Naive thymus-derived CD8-positive, alpha-beta T cell (primary cell): ENCODE measurements around the gene RNU1-2. TPM values are rescaled to one million over a fixed set of nuclear protein-coding genes. Genes with fewer than 3 reads are reported as not detected.
"Not testable (repeated sequence)": the region's sequence is repeated elsewhere in the genome, so short reads cannot be mapped to it uniquely, and the experiment has no call there.

Experiments
- ATAC-seq, 2 donors: fragments of 150-1000 bp; cut with Tn5 transposase in 1 of 2; sonication (Bioruptor Pico), chemical (Tn5 transposase) in 1 of 2; 1 replicate in 1 of 2; 2 replicates in 1 of 2; pipeline ENCODE4 v1.10.0; 2021; ENCODE audit warnings: mild to moderate bottlenecking in 2 of 2, moderate library complexity in 2 of 2
- POLR2A ChIA-PET: fragments of 350-600 bp; sonication (Branson Sonifier 250); formaldehyde crosslinking; loops from one replicate; lab custom pipeline; 2021; ENCODE audit warnings: antibody characterized with exemption; lab: Charles Lee
- DNase-seq, 10 donors: peaks; one replicate each; pipeline versions ENCODE4 v3.0.0 to v3.0.0-alpha.2; 2020 to 2022
- H3K27ac Mint-ChIP-seq, 10 donors: one replicate each; pipeline ENCODE4 v1.8.0; 2020 to 2022; ENCODE audit warnings: mild to moderate bottlenecking in 10 of 10, mixed read lengths in 10 of 10, moderate library complexity in 4 of 10, inconsistent platforms in 1 of 10
- H3K27me3 Mint-ChIP-seq, 5 donors: one replicate each; pipeline ENCODE4 v1.8.0; 2021 to 2022; ENCODE audit warnings: mixed read lengths in 5 of 5
- H3K36me3 Mint-ChIP-seq, 3 donors: one replicate each; pipeline ENCODE4 v1.8.0; 2020 to 2022; ENCODE audit warnings: mixed read lengths in 3 of 3, mild to moderate bottlenecking in 2 of 3, inconsistent platforms in 1 of 3
- H3K4me1 Mint-ChIP-seq, 4 donors: one replicate each; pipeline ENCODE4 v1.8.0; 2021 to 2022; ENCODE audit warnings: mixed read lengths in 4 of 4
- H3K4me3 Mint-ChIP-seq, 10 donors: one replicate each; pipeline ENCODE4 v1.8.0; 2020 to 2022; ENCODE audit warnings: mild to moderate bottlenecking in 10 of 10, mixed read lengths in 10 of 10, moderate library complexity in 6 of 10, inconsistent platforms in 1 of 10
- H3K9me3 Mint-ChIP-seq, 9 donors: one replicate each; pipeline ENCODE4 v1.8.0; 2020 to 2022; ENCODE audit warnings: mixed read lengths in 9 of 9, mild to moderate bottlenecking in 3 of 9, inconsistent platforms in 1 of 9, moderate library complexity in 1 of 9
- polyA plus RNA-seq, 3 donors: library from polyadenylated mRNA; unstranded; fragments of 300-500 nt; fragmentation: Illumina TruSeq; gene quantifications; one replicate each; pipeline ENCODE4 v1.2.3, GENCODE V29; 2021
- total RNA-seq, 8 experiments: library from RNA in 2 of 8; stranded (reverse) in 2 of 8; gene quantifications; one replicate each; pipeline ENCODE4 v1.2.3 and lab custom pipeline; 2021 to 2026

The RNU1-2 gene
- total and polyA plus RNA-seq, 5 experiments from 2014 or later: 22.6 to 3,916 (median 3,449) TPM; not detected in 2

DNA sequence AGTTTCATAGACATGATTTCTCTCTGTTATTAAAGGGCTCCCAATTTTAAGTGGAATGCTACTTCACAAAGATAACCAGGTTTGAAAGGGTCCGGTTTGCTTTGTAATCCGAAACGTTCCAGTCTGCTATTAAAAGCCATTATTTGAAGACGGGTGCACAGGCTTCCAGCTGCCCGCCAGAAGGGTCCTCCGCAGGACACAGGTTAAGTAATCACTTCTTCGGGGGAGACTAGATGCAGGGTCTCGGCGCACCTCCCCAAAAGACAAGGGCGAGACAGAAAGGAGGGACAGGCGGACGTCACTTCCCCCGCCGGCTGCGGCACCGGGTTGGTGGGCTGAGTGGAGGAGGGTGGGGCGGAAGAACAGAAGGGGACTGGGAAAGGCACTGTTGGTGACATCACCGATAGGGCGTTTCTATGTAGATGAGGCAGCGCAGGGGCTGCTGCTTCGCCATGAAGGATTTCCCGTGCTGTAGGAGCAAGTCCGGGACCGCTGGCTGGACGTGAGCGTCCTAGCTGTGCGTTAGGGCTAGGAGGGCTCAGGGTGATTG lies 8.9 kb downstream of the RNU1-2 start:
- no peak overlapping the region for H3K4me3 Mint-ChIP-seq
- POLR2A ChIA-PET: interaction anchor here (0.7 to 4.9 kb wide), 27 partner anchors 8 to 1321 kb away, joined by 3 to 55 read pairs (median 4); partner anchors contain the start of genes ATP13A2, CROCC, NBPF1 and NECAP2
- peaks cover 0 to 9% (median 0%) of the 10 kb centered on the region in 9 donors for H3K9me3 Mint-ChIP-seq
- peaks cover 0 to 9% (median 4%) of the 10 kb centered on the region in 3 donors for H3K36me3 Mint-ChIP-seq
- DNase-seq (peak in 9 of 10 donors; percentile 86 to 100 (median 100)), ATAC-seq (peak; percentile 87 to 94)
- peaks cover 4 to 40% (median 15%) of the 10 kb centered on the region in 4 donors for H3K4me1 Mint-ChIP-seq
- no peaks in the 10 kb centered on the region for H3K27me3 Mint-ChIP-seq
- no peak overlapping the region for H3K27ac Mint-ChIP-seq

GRCh38 chr1:16905110-16905867 lies 9.5 kb downstream of the RNU1-2 start:
- no peak overlapping the region for H3K4me3 Mint-ChIP-seq
- POLR2A ChIA-PET: interaction anchor here (0.9 to 4.9 kb wide), 24 partner anchors 9 to 1322 kb away, joined by 3 to 55 read pairs (median 5); partner anchors contain the start of genes ATP13A2, CROCC, NBPF1 and NECAP2
- DNase-seq (peak in 5 of 10 donors; percentile 41 to 99 (median 49)), ATAC-seq (peak; percentile 77 to 79)
- no peak overlapping the region for H3K27ac Mint-ChIP-seq
- H3K4me1 Mint-ChIP-seq: peaks cover 7 to 42% (median 18%) of the 10 kb centered on the region in 4 donors
- peaks cover 0 to 9% (median 0%) of the 10 kb centered on the region in 9 donors for H3K9me3 Mint-ChIP-seq
- H3K27me3 Mint-ChIP-seq: no peaks in the 10 kb centered on the region
- peaks cover 0 to 9% (median 4%) of the 10 kb centered on the region in 3 donors for H3K36me3 Mint-ChIP-seq

GRCh38 chr1:16905868-16906702 lies 10.3 kb downstream of the RNU1-2 start:
- H3K4me3 Mint-ChIP-seq: peak overlapping the region in 6 of 10 donors; percentile 9 to 55 (median 26)
- H3K27me3 Mint-ChIP-seq: no peaks in the 10 kb centered on the region
- peaks cover 7 to 36% (median 15%) of the 10 kb centered on the region in 4 donors for H3K4me1 Mint-ChIP-seq
- POLR2A ChIA-PET: interaction anchor here (0.6 to 4.9 kb wide), 12 partner anchors 8 to 1322 kb away, joined by 3 to 55 read pairs (median 6); partner anchors contain the start of genes CROCC, RNU1-1, RNU1-2 and SDHB
- H3K27ac Mint-ChIP-seq: peak overlapping the region in 1 of 10 donors; percentile 88
- ATAC-seq (no peak), DNase-seq (no peak)
- peaks cover 0 to 9% (median 4%) of the 10 kb centered on the region in 3 donors for H3K36me3 Mint-ChIP-seq
- H3K9me3 Mint-ChIP-seq: peaks cover 0 to 9% (median 0%) of the 10 kb centered on the region in 9 donors

- H3K27ac Mint-ChIP-seq: peak overlapping the region in 1 of 10 donors; percentile 88
- peak overlapping the region in 1 of 10 donors; percentile 7 for H3K4me3 Mint-ChIP-seq
- H3K27me3 Mint-ChIP-seq: no peaks in the 10 kb centered on the region
- DNase-seq: no peak
- H3K4me1 Mint-ChIP-seq: peaks cover 9 to 30% (median 11%) of the 10 kb centered on the region in 4 donors
- ATAC-seq: no peak
- peaks cover 0 to 9% (median 4%) of the 10 kb centered on the region in 3 donors for H3K36me3 Mint-ChIP-seq
- H3K9me3 Mint-ChIP-seq: peaks cover 0 to 9% (median 0%) of the 10 kb centered on the region in 9 donors
- POLR2A ChIA-PET: interaction anchor here (4.6 to 4.9 kb wide), 2 partner anchors 11 to 16 kb away, joined by 29 to 51 read pairs; partner anchors contain the start of genes CROCC and RNU1-2
Observed at GRCh38 chr1:16906873-16907272, 11.1 kb downstream of the RNU1-2 start.

GRCh38 chr1:16907870-16908758 lies 12.3 kb downstream of the RNU1-2 start:
- H3K27me3 Mint-ChIP-seq: no peaks in the 10 kb centered on the region
- DNase-seq: no peak
- H3K36me3 Mint-ChIP-seq: peaks cover 0 to 9% (median 4%) of the 10 kb centered on the region in 3 donors
- peaks cover 5 to 30% (median 23%) of the 10 kb centered on the region in 4 donors for H3K4me1 Mint-ChIP-seq
- no peak overlapping the region for H3K4me3 Mint-ChIP-seq
- POLR2A ChIA-PET: interaction anchor here (0.5 to 4.6 kb wide), 2 partner anchors 12 to 17 kb away, joined by 5 to 51 read pairs; partner anchors contain the start of gene RNU1-2
- peaks cover 0 to 9% (median 0%) of the 10 kb centered on the region in 9 donors for H3K9me3 Mint-ChIP-seq
- no peak for ATAC-seq
- peak overlapping the region in 9 of 10 donors; percentile 11 to 88 (median 76) for H3K27ac Mint-ChIP-seq

DNA sequence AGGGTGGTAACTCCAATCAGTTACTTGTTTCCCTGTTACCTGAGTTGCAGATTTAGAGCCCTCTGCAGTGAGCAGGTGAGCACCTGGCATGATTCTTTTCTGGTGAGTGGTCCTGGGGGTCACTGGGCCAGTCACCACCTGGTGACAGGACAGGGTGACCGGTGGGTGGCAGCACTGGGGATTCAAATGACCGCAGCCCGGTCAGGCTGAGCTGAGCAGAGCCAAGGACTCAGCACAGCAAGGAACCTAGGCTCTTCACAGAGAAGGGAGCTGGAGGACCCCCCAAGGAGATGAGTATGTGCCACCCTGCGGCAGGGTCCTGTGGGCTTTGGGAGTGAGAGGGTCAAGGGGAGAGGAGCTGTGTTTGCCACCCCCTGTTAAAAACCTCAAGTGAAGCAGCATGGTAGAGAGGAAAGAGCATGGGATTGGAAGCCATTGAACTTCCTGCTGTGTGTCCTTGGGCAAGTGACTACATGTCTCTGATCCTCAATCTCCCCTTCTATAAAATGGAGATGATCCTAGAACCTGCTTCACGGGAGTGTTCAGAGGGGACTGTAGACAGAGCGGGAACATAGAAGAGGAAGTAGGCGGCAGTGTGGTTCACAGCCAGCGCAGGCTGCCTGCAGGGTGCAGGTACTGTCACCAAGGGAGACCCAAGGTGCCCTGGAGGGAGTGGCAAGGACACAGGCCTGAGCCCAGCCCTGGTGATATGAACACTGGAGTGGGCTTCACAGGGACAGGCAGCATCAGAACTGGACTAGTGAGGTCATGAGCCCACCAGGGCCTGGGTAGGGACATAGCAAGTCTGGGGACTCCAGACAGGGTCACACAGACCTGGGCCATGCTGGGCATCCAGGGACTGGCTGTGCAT lies 16.3 kb downstream of the RNU1-2 start:
- POLR2A ChIA-PET: interaction anchor here (0.6 to 3.9 kb wide), 2 partner anchors 8 to 412 kb away, joined by 4 to 55 read pairs; no protein-coding TSS in a partner anchor
- ATAC-seq, DNase-seq, H3K27me3 Mint-ChIP-seq, H3K36me3 Mint-ChIP-seq, H3K9me3 Mint-ChIP-seq: not testable (repeated sequence)
- H3K4me1 Mint-ChIP-seq: peaks cover 12 to 54% (median 48%) of the 10 kb centered on the region in 4 donors
- peak overlapping the region in 8 of 10 donors; percentile 31 to 94 (median 53) for H3K4me3 Mint-ChIP-seq
- H3K27ac Mint-ChIP-seq: peak overlapping the region in 7 of 10 donors; percentile 5 to 80 (median 56)

DNA sequence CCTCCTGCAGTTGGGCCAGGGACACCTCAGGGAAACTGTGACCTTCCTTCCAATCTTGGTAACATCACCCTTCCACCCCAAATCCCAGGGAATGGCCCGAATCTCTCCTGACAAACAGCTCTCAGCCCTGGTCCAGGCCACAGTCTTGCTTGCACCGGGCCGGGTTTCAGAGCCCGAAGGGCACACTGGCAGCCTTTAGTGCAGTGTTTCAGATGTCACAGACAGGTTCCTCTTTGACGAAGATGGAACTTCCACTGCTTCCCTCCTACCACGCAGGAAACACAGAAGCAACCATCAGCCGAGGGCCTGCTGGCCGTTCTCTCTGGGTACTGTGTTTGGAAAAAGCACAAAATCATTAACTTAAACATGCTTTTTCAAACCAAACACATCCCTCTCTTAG lies 17.0 kb downstream of the RNU1-2 start:
- H3K36me3 Mint-ChIP-seq, H3K27me3 Mint-ChIP-seq, H3K9me3 Mint-ChIP-seq, DNase-seq, ATAC-seq: not testable (repeated sequence)
- Mint-ChIP-seq H3K4me3 (peak overlapping the region; percentile 77 to 94 (median 84)), H3K4me1 (peaks cover 12 to 54% (median 45%) of the 10 kb centered on the region in 4 donors), H3K27ac (peak overlapping the region in 6 of 10 donors; percentile 65 to 92 (median 84))
- POLR2A ChIA-PET: interaction anchor here (3.9 kb wide), 1 partner anchor 8 kb away, joined by 55 read pairs; no protein-coding TSS in a partner anchor

DNA sequence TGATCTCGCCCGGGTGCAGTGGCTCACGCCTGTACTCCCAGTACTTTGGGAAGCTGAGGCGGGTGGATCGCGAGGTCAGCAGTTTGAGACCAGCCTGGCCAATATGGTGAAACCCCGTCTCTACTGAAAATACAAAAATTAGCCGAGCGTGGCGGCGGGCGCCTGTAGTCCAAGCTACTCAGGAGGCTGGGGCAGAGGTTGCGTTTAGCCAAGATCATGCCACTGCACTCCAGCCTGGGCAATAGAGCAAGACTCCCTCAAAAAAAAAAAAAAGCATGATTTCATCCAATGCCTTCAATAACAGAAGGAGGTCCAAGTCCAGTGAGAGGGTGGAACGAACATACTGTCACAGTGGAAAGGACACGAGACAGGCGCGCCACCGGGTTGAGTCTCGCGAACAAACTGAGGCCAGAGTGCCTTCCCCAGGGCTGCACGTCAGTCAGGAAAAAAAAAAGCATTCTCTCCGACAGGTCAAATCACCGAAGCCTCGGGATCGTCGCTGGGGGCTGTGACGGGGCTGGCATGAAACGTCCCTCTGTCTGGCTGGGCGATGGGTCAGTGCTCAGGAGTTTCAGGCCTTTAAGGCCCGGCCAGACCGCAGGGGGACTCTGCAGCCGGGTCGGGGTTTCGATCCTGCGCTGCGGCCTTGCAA lies 17.5 kb downstream of the RNU1-2 start:
- Mint-ChIP-seq H3K27ac (peak overlapping the region in 9 of 10 donors; percentile 68 to 95 (median 90)), H3K4me3 (peak overlapping the region; percentile 77 to 94 (median 84)), H3K9me3 (no peaks in the 10 kb centered on the region), H3K4me1 (peaks cover 12 to 54% (median 45%) of the 10 kb centered on the region in 4 donors), H3K36me3 (no peaks in the 10 kb centered on the region), H3K27me3 (no peaks in the 10 kb centered on the region)
- ATAC-seq: no peak
- DNase-seq: no peak
- POLR2A ChIA-PET: interaction anchor here (3.9 kb wide), 1 partner anchor 9 kb away, joined by 55 read pairs; no protein-coding TSS in a partner anchor

DNA sequence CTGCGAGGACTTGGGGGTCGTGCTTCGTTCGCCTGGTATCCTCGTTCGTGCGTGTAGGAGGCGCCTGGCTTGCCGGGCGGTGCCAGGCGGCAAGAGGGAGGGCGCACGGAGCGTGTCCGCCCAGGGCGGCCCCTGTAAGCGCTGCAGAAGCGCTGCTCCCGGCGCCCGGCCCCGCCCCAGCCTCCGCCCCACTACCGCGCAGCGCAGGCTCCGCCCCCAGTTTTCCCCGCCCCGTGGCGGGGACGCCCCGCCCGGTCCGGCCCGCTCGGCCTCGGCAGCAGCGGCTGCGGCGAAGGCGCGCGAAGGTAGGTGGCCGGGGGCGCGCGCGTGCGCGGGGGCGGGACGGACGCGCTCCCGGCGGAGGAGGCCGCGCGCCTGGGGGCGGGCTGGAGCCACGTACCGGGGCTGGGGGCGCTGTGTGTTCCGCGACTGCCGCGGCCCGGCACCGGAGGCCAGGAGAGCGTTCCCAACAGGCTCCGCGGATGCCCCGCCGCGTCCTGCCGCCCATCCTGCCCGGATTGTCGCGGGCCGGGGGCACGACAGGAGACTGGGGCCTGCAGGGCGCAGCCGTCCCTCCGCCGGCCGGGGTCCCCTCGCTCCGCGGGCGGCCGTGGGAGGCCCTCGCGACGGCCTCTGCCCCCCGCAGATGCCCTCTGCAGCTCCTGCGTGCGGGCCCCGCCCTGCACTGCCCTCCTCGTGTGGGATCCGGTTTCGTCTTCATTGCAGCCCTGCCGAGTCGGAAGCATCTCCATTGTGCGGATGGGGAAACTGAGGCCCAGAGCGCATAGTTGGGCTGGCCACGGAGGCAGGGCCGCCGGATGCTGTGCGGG lies 18.3 kb downstream of the RNU1-2 start:
- Mint-ChIP-seq H3K4me1 (peaks cover 11 to 54% (median 44%) of the 10 kb centered on the region in 4 donors), H3K4me3 (peak overlapping the region; percentile 82 to 94 (median 90)), H3K36me3 (no peaks in the 10 kb centered on the region), H3K9me3 (no peaks in the 10 kb centered on the region), H3K27me3 (no peaks in the 10 kb centered on the region), H3K27ac (peak overlapping the region; percentile 68 to 95 (median 91))
- ATAC-seq: peak; percentile 94 to 95
- DNase-seq: peak; percentile 85 to 98 (median 93)
- POLR2A ChIA-PET: interaction anchor here (0.8 to 3.9 kb wide), 6 partner anchors 10 to 473 kb away, joined by 3 to 55 read pairs (median 3); partner anchors contain the start of genes NECAP2, RNU1-1 and RNU1-2
